Mucosa of descending colon (tissue), 3 donors: ENCODE data around the gene AFAP1. TPM values are rescaled to one million over a fixed set of nuclear protein-coding genes. Genes with fewer than 3 reads are reported as not detected.
"Not testable (repeated sequence)": the region's sequence is repeated elsewhere in the genome, so short reads cannot be mapped to it uniquely, and the experiment has no call there.

ENCODE experiments used
- ATAC-seq: fragments of 200-7000 bp; cut with Tn5 transposase; one replicate; pipeline ENCODE4 v1.9.1; 2020; ENCODE audit warnings: mild to moderate bottlenecking, moderate library complexity
- DNase-seq, 3 donors: peaks; one replicate each; pipeline ENCODE4 v3.0.0-alpha.2; 2020
- H3K36me3 ChIP-seq: fragments of 200-600 bp; one replicate; pipeline ENCODE4 v1.8.0; 2021; ENCODE audit warnings: low read depth, mild to moderate bottlenecking
- H3K4me1 ChIP-seq: fragments of 200-600 bp; one replicate; pipeline ENCODE4 v1.8.0; 2021; ENCODE audit warnings: low read depth, mild to moderate bottlenecking
- H3K4me3 ChIP-seq: fragments of 200-600 bp; one replicate; pipeline ENCODE4 v1.8.0; 2021; ENCODE audit warnings: mild to moderate bottlenecking
- H3K9me3 ChIP-seq: fragments of 200-600 bp; one replicate; pipeline ENCODE4 v1.8.0; 2021; ENCODE audit warnings: mild to moderate bottlenecking
- CTCF ChIP-seq: fragments of 200-600 bp; IDR thresholded peaks from one replicate; pipeline ENCODE4 v1.8.0; 2022; ENCODE audit warnings: antibody characterized with exemption, mild to moderate bottlenecking
- intact Hi-C, 2 donors: fragments of 100-400 bp; cut with DNase I in 1 of 2; cut with micrococcal nuclease in 1 of 2; formaldehyde crosslinking; loops; one replicate each; pipeline versions ENCODE4 v1.11.0 to v1.11.1; 2022; cut with DNase I, micrococcal nuclease
- total RNA-seq, 3 donors: library from RNA; stranded (reverse); fragmentation: NEBNext Ultra II Directional in 2 of 3; extraction: Animal tissue kit (Norgen Biotek cat#: 25700) in 2 of 3; gene quantifications; one replicate each; pipeline versions ENCODE4 v1.2.1 to v1.2.4, GENCODE V29; 2021 to 2023
- donor health status: DM: no; HTN: no; CAD: no; lungs with moderate emphysema.
- donor health status: DM: no; HTN: no; CAD: no.
- donor health status: DM: no; HTN: yes; CAD: no.

AFAP1 gene
- total RNA-seq, 3 donors from 2014 or later = 31.4 to 59.1 (median 37.1) TPM

GRCh38 chr4:7924570-7924969, 15.1 kb downstream of the AFAP1 start:
- Histone ChIP-seq H3K36me3 (no peaks in the 10 kb centered on the region), H3K4me3 (no peak overlapping the region), H3K4me1 (peaks cover 12% of the 10 kb centered on the region), H3K9me3 (no peaks in the 10 kb centered on the region)
- no peak for TF ChIP-seq CTCF
- DNase-seq (no peak), ATAC-seq (no peak)
- intact Hi-C loops = no loop called here

- H3K4me1 ChIP-seq = peaks cover 9% of the 10 kb centered on the region
- H3K9me3 ChIP-seq = no peaks in the 10 kb centered on the region
- ATAC-seq = no peak
- TF ChIP-seq CTCF = no peak
- no peak for DNase-seq
- no peaks in the 10 kb centered on the region for H3K36me3 ChIP-seq
- intact Hi-C loops = no loop called here
- no peak overlapping the region for H3K4me3 ChIP-seq
These were observed 15.5 kb downstream of the AFAP1 start for GRCh38 chr4:7924163-7924562.

- DNase-seq = no peak
- Histone ChIP-seq H3K4me1 (peaks cover 5% of the 10 kb centered on the region), H3K9me3 (no peaks in the 10 kb centered on the region), H3K4me3 (no peak overlapping the region), H3K36me3 (no peaks in the 10 kb centered on the region)
- TF ChIP-seq CTCF = no peak
- intact Hi-C loops = no loop called here
- no peak for ATAC-seq
These were observed 17.2 kb downstream of the AFAP1 start for GRCh38 chr4:7922466-7922865.

- no peaks in the 10 kb centered on the region for H3K36me3 ChIP-seq
- intact Hi-C loops = no loop called here
- ATAC-seq = no peak
- no peaks in the 10 kb centered on the region for H3K4me1 ChIP-seq
- TF ChIP-seq CTCF = no peak
- H3K9me3 ChIP-seq = no peaks in the 10 kb centered on the region
- H3K4me3 ChIP-seq = no peak overlapping the region
- no peak for DNase-seq
These were observed 20.7 kb downstream of the AFAP1 start for GRCh38 chr4:7918981-7919380.

- H3K9me3 ChIP-seq, DNase-seq, H3K4me3 ChIP-seq, H3K36me3 ChIP-seq, ATAC-seq, intact Hi-C loops, H3K4me1 ChIP-seq: not testable (repeated sequence)
These were observed 21.5 kb downstream of the AFAP1 start for GRCh38 chr4:7918187-7918586.

- no peak for TF ChIP-seq CTCF
- Histone ChIP-seq H3K4me1 (no peaks in the 10 kb centered on the region), H3K4me3 (no peak overlapping the region), H3K9me3 (no peaks in the 10 kb centered on the region), H3K36me3 (no peaks in the 10 kb centered on the region)
- no peak for DNase-seq
- ATAC-seq = no peak
- intact Hi-C loops = no loop called here
These were observed 22.0 kb downstream of the AFAP1 start for GRCh38 chr4:7917669-7918068.
